HepG2 (cell line): ENCODE measurements around the gene OVOL2. TPM values are rescaled to one million over a fixed set of nuclear protein-coding genes. Genes with fewer than 3 reads are reported as not detected.

Source experiments
- CAMTA2 ChIP-seq: sonication (generic); formaldehyde crosslinking; IDR thresholded peaks from 2 replicates; pipeline ENCODE4 v1.4.0; 2020; ENCODE audit warnings: mild to moderate bottlenecking, missing genetic modification reagents, borderline replicate concordance
- CCAR2 ChIP-seq: fragments of 200-400 bp; formaldehyde crosslinking; optimal IDR thresholded peaks from 2 replicates; pipeline ENCODE3; 2018; ENCODE audit warnings: low read depth, mild to moderate bottlenecking, low read length, moderate library complexity
- NCOA2 ChIP-seq: sonication (generic); formaldehyde crosslinking; IDR thresholded peaks from 2 replicates; pipeline ENCODE4 v1.8.0; 2022; ENCODE audit warnings: inconsistent platforms
- SMAD1 ChIP-seq: sonication (generic); formaldehyde crosslinking; IDR thresholded peaks from 2 replicates; pipeline ENCODE4 v1.4.0; 2020; ENCODE audit warnings: missing genetic modification reagents, low read depth, mild to moderate bottlenecking, borderline replicate concordance
- TCF12 ChIP-seq, 2 experiments: fragments of 450-650 bp in 1 of 2; sonication (generic) in 1 of 2; formaldehyde crosslinking in 1 of 2; IDR thresholded peaks; 2 replicates each; pipeline versions ENCODE4 v1.6.1 to v1.8.0; 2017 to 2022; ENCODE audit warnings: antibody characterized with exemption in 1 of 2, mild to moderate bottlenecking in 1 of 2, missing genetic modification reagents in 1 of 2, moderate library complexity in 1 of 2
- TRIM24 ChIP-seq: sonication (generic); formaldehyde crosslinking; IDR thresholded peaks from 2 replicates; pipeline ENCODE4 v1.8.0; 2022; ENCODE audit warnings: mild to moderate bottlenecking, missing genetic modification reagents
- ZNF142 ChIP-seq: sonication (generic); formaldehyde crosslinking; IDR thresholded peaks from 2 replicates; pipeline ENCODE4 v1.4.0; 2020; ENCODE audit warnings: missing genetic modification reagents
- ZNF329 ChIP-seq: sonication (generic); formaldehyde crosslinking; IDR thresholded peaks from 2 replicates; pipeline ENCODE4 v1.9.0; 2021; ENCODE audit warnings: low read depth, mild to moderate bottlenecking, missing genetic modification reagents
- ZNF44 ChIP-seq: sonication (generic); formaldehyde crosslinking; IDR thresholded peaks from 2 replicates; pipeline ENCODE4 v1.5.1; 2020; ENCODE audit warnings: mild to moderate bottlenecking, missing genetic modification reagents
- ZNF468 ChIP-seq: sonication (generic); formaldehyde crosslinking; IDR thresholded peaks from 2 replicates; pipeline ENCODE4 v1.8.0; 2022; ENCODE audit warnings: mild to moderate bottlenecking, moderate library complexity, missing genetic modification reagents
- ZNF614 ChIP-seq: IDR thresholded peaks from 2 replicates; pipeline ENCODE4 v1.6.1; 2018; ENCODE audit warnings: missing biosample characterization, missing genetic modification reagents, inconsistent platforms, borderline replicate concordance
- ZNF619 ChIP-seq: sonication (generic); formaldehyde crosslinking; IDR thresholded peaks from 2 replicates; pipeline ENCODE4 v1.4.0; 2020; ENCODE audit warnings: mild to moderate bottlenecking, missing genetic modification reagents
- ZNF761 ChIP-seq: sonication (generic); formaldehyde crosslinking; conservative IDR thresholded peaks from 2 replicates; pipeline ENCODE4 v1.4.0; 2020; ENCODE audit warnings: mild to moderate bottlenecking, missing genetic modification reagents
- ZNF770 ChIP-seq: sonication (generic); formaldehyde crosslinking; IDR thresholded peaks from 2 replicates; pipeline ENCODE4 v1.5.0; 2020; ENCODE audit warnings: mild to moderate bottlenecking, missing genetic modification reagents
- ZNF841 ChIP-seq: sonication (generic); formaldehyde crosslinking; IDR thresholded peaks from 2 replicates; pipeline ENCODE4 v1.8.1; 2023; ENCODE audit warnings: missing genetic modification reagents, borderline replicate concordance
- polyA plus RNA-seq, 8 experiments: library from polyadenylated mRNA; depleted of rRNA in 3 of 8; stranded (reverse) in 7 of 8; unstranded in 1 of 8; fragments of >200 nt; fragmentation: Illumina TruSeq in 4 of 8; extraction: Trizol in 4 of 8; gene quantifications; 2 replicates each; pipeline versions ENCODE4 v1.2.1 to v1.2.3, GENCODE V29; 2011 to 2016; ENCODE audit warnings: low read depth in 4 of 8, missing spikeins in 1 of 8, mixed read lengths in 1 of 8; ENCODE audit not compliant: insufficient read depth in 1 of 8
- total RNA-seq, 5 experiments: library from RNA; depleted of rRNA; stranded (reverse); fragments of >200 nt; fragmentation: Illumina TruSeq; extraction: Trizol; gene quantifications; 2 replicates each; pipeline ENCODE4 v1.2.3, GENCODE V29; 2016; ENCODE audit warnings: low read depth in 1 of 5
- TF ChIP-seq, protein P1 (sequence below): sonication (generic); formaldehyde crosslinking; IDR thresholded peaks from 2 replicates; pipeline ENCODE4 v1.4.0; 2020; ENCODE audit warnings: missing genetic modification reagents, low read depth, mild to moderate bottlenecking, borderline replicate concordance
- TF ChIP-seq, protein P2 (sequence below), 2 experiments: sonication (generic) in 1 of 2; formaldehyde crosslinking in 1 of 2; IDR thresholded peaks; 2 replicates each; pipeline versions ENCODE4 v1.4.0 to v1.6.1; 2018 to 2020; ENCODE audit warnings: missing genetic modification reagents in 2 of 2, borderline replicate concordance in 1 of 2, low read depth in 1 of 2, mild to moderate bottlenecking in 1 of 2, missing biosample characterization in 1 of 2

Gene OVOL2
- total and polyA plus RNA-seq, 2 of the 13 experiments (the other 11 are each of a cell fraction or from before 2014, with no cell fraction given), result 0.20 to 0.31 TPM

GRCh38 chr20:18001131-18001921, 56.4 kb downstream of the OVOL2 start (continued):
- TF ChIP-seq ZNF142 (no peak), CCAR2 (peak; percentile 12), ZNF614 (CRISPR knock-in tag) (peak; percentile 67; the same call in 1 of the 2 replicates), TRIM24 (no peak), ZNF619 (CRISPR knock-in tag) (no peak), ZNF770 (CRISPR knock-in tag) (peak; percentile 89), ZNF468 (CRISPR knock-in tag) (no peak), SMAD1 (no peak), ZNF329 (CRISPR knock-in tag) (no peak), ZNF841 (CRISPR knock-in tag) (no peak), NCOA2 (CRISPR knock-in tag) (no peak), ZNF761 (0 out of 2 replicates have a peak, but pooled peaks have one; percentile 52), ZNF44 (CRISPR knock-in tag) (no peak), CAMTA2 (CRISPR knock-in tag) (no peak), TCF12 (IDR thresholded peaks at IDR 0.05) (no peak), TCF12 (CRISPR knock-in tag; IDR thresholded peaks at IDR 0.05) (no peak)
- TF ChIP-seq, protein P1, sequence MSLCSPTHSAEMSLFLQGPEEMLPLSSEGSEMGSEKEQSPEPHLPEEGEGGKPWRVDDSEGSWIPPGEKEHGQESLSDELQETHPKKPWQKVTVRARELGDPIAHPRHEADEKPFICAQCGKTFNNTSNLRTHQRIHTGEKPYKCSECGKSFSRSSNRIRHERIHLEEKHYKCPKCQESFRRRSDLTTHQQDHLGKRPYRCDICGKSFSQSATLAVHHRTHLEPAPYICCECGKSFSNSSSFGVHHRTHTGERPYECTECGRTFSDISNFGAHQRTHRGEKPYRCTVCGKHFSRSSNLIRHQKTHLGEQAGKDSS (CRISPR knock-in tag), result peak; percentile 48; the same call in 1 of the 2 replicates
- TF ChIP-seq, protein P2, sequence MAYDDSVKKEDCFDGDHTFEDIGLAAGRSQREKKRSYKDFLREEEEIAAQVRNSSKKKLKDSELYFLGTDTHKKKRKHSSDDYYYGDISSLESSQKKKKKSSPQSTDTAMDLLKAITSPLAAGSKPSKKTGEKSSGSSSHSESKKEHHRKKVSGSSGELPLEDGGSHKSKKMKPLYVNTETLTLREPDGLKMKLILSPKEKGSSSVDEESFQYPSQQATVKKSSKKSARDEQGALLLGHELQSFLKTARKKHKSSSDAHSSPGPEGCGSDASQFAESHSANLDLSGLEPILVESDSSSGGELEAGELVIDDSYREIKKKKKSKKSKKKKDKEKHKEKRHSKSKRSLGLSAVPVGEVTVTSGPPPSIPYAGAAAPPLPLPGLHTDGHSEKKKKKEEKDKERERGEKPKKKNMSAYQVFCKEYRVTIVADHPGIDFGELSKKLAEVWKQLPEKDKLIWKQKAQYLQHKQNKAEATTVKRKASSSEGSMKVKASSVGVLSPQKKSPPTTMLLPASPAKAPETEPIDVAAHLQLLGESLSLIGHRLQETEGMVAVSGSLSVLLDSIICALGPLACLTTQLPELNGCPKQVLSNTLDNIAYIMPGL (CRISPR knock-in tag; IDR thresholded peaks at IDR 0.05; ENCODE audit: borderline replicate concordance in 1 of 2, low read depth in 1 of 2), result peak; percentile 33 to 38; a peak in 1 of 4 replicates
